ENCODE results near the gene SMAD6. TPM values are rescaled to one million over a fixed set of nuclear protein-coding genes. Genes with fewer than 3 reads are reported as not detected.

SMAD6 gene
- total and polyA plus RNA-seq, 2 donors (not counting 1 experiment from before 2014, with no cell fraction given): 1.2 to 8.9 TPM

DNA sequence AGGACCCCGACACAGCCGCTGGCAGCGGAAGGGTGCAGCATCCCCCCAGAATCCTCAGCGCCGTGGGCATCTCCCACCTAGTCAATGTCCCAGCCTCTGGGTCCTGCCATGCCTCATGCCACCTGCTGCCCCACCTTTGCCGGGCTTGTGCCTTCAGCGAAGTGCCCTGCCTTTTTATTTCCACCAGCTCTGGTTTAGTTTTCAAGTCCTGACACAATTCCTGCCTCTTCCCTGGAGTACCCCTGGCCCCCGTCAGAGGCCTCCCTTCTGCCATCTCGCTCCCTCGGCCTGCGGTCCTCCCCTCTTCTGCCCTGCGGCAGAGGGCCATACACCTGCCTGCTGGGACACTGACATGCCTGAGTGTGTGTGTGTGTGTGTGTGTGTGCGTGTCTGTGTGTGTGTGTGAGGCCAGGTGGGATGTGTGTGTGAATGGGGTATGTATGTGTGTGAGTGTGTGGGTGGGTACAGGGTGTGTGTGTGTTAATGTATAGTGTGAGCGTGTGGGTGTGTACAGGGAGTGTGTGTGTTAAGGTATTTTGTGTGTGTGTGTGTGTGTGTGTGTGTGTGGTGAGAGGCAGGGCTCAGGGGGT, 129.9 kb downstream of the SMAD6 start:
- H3K4me1 ChIP-seq (ENCODE audit: control insufficient read depth, extremely low read depth, insufficient read depth, low read length): peaks cover 8% of the 10 kb centered on the region
- H3K79me2 ChIP-seq (ENCODE audit: control insufficient read depth, insufficient read depth, low read length): no peaks in the 10 kb centered on the region
- no peak overlapping the region for H3K4me2 ChIP-seq (ENCODE audit: extremely low read depth, insufficient read depth, low read length)
- TF ChIP-seq, protein P1, sequence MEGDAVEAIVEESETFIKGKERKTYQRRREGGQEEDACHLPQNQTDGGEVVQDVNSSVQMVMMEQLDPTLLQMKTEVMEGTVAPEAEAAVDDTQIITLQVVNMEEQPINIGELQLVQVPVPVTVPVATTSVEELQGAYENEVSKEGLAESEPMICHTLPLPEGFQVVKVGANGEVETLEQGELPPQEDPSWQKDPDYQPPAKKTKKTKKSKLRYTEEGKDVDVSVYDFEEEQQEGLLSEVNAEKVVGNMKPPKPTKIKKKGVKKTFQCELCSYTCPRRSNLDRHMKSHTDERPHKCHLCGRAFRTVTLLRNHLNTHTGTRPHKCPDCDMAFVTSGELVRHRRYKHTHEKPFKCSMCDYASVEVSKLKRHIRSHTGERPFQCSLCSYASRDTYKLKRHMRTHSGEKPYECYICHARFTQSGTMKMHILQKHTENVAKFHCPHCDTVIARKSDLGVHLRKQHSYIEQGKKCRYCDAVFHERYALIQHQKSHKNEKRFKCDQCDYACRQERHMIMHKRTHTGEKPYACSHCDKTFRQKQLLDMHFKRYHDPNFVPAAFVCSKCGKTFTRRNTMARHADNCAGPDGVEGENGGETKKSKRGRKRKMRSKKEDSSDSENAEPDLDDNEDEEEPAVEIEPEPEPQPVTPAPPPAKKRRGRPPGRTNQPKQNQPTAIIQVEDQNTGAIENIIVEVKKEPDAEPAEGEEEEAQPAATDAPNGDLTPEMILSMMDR (conservative IDR thresholded peaks at IDR 0.05 in 1 of 2, IDR thresholded peaks at IDR 0.05 in 1 of 2; ENCODE audit: low read depth in 1 of 2, low read length in 2 of 2): no peak
- TF ChIP-seq EZH2 (IDR thresholded peaks at IDR 0.05; ENCODE audit: low read length, missing control alignments): no peak
- no peak overlapping the region for H3K4me3 ChIP-seq (replicated peaks in 1 of 4; ENCODE audit: control extremely low read depth in 1 of 4, insufficient read depth in 1 of 4, low read depth in 3 of 4, low read length in 4 of 4)
- no peaks in the 10 kb centered on the region for H4K20me1 ChIP-seq (ENCODE audit: control insufficient read depth, extremely low read depth, insufficient read depth, low read length)
- H2AFZ ChIP-seq (ENCODE audit: low read length): no peak overlapping the region
- H3K9me3 ChIP-seq (ENCODE audit: control insufficient read depth, insufficient read depth, low read depth, low read length): no peaks in the 10 kb centered on the region
- H3K27me3 ChIP-seq (ENCODE audit: control insufficient read depth, insufficient read depth, low read length): no peaks in the 10 kb centered on the region
- DNase-seq (ENCODE audit: low read depth in 2 of 2): no peak
- no peak overlapping the region for H3K27ac ChIP-seq (ENCODE audit: insufficient read depth, low read length)
- H3K9ac ChIP-seq (ENCODE audit: insufficient read depth, low read length): no peak overlapping the region
- no peaks in the 10 kb centered on the region for H3K36me3 ChIP-seq (ENCODE audit: control insufficient read depth, insufficient read depth, low read length)

Other genes starting within 250 kb of the SMAD6 start
- 28.6 and 36.5 TPM in 2 replicates for gene SNAPC5, start 204.5 kb upstream of the SMAD6 start, total RNA-seq
- 40.3 and 48.2 TPM in 2 replicates for gene SNAPC5, start 204.5 kb upstream of the SMAD6 start, polyA plus RNA-seq
- 1,689 and 2,458 TPM in 2 replicates for gene RPL4, start 197.4 kb upstream of the SMAD6 start, total RNA-seq
- 3,360 and 3,456 TPM in 2 replicates for gene RPL4, start 197.4 kb upstream of the SMAD6 start, polyA plus RNA-seq
- 11.6 and 14.5 TPM in 2 replicates for gene ZWILCH, start 196.9 kb upstream of the SMAD6 start, total RNA-seq
- gene ZWILCH, start 196.9 kb upstream of the SMAD6 start, polyA plus RNA-seq: 25.4 and 27.2 TPM in 2 replicates
- 0.26 and 0.66 TPM in 2 replicates for gene LCTL, start 136.2 kb upstream of the SMAD6 start, total RNA-seq
- 0.96 and 1.3 TPM in 2 replicates for gene LCTL, start 136.2 kb upstream of the SMAD6 start, polyA plus RNA-seq

All from fibroblast of lung (primary cell).